Measurements from ENCODE around the gene CASP9. TPM values are rescaled to one million over a fixed set of nuclear protein-coding genes. Genes with fewer than 3 reads are reported as not detected.

The CASP9 gene
- total and polyA plus RNA-seq, 3 experiments from 2014 or later, result 9.2 to 9.8 (median 9.6) TPM

- no peak within 1 kb of the TSS for H3K27ac Mint-ChIP-seq
- DNase-seq, result no peak
- Histone ChIP-seq H3K9me3 (ENCODE audit: low read length) (no peaks in the 10 kb centered on the region), H3K36me3 (ENCODE audit: insufficient read depth, low read length) (no peaks in the 10 kb centered on the region), H3K4me1 (ENCODE audit: insufficient read depth, low read length) (no peaks in the 10 kb centered on the region), H3K27me3 (ENCODE audit: insufficient read depth, low read length, poor library complexity, severe bottlenecking) (no peaks in the 10 kb centered on the region), H3K27ac (ENCODE audit: low read depth, low read length) (no peak within 1 kb of the TSS), H3K4me3 (ENCODE audit: low read length) (no peak within 1 kb of the TSS)
- no peaks in the 10 kb centered on the region for H3K9me3 Mint-ChIP-seq
- CTCF ChIA-PET, result no interaction called here
- H3K4me3 Mint-ChIP-seq, result no peak within 1 kb of the TSS
- no peaks in the 10 kb centered on the region for H3K36me3 Mint-ChIP-seq
- POLR2A ChIA-PET, result no interaction called here
- no peaks in the 10 kb centered on the region for H3K4me1 Mint-ChIP-seq
- H3K27me3 Mint-ChIP-seq, result peaks cover 7 to 8% of the 10 kb centered on the region in 2 donors
Measured at GRCh38 chr1:15456313-15456954, 67.6 kb downstream of the CASP9 start, which contains the start of gene CELA2A. CELA2A (plus strand) TSS chr1:15456732; CDS start chr1:15456754, 22 bp downstream.

GRCh38 chr1:15455522-15455921 lies 68.5 kb downstream of the CASP9 start:
- CTCF ChIA-PET, result no interaction called here

GRCh38 chr1:15454256-15454655 lies 69.8 kb downstream of the CASP9 start:
- Mint-ChIP-seq H3K9me3 (no peaks in the 10 kb centered on the region), H3K36me3 (peaks cover 0 to 4% (median 0%) of the 10 kb centered on the region in 3 donors), H3K27ac (no peak overlapping the region), H3K4me1 (no peaks in the 10 kb centered on the region), H3K4me3 (no peak overlapping the region), H3K27me3 (peaks cover 5 to 15% of the 10 kb centered on the region in 2 donors)
- Histone ChIP-seq H3K9me3 (ENCODE audit: low read length) (no peaks in the 10 kb centered on the region), H3K4me1 (ENCODE audit: insufficient read depth, low read length) (no peaks in the 10 kb centered on the region), H3K4me3 (ENCODE audit: low read length) (no peak overlapping the region), H3K36me3 (ENCODE audit: insufficient read depth, low read length) (no peaks in the 10 kb centered on the region), H3K27ac (ENCODE audit: low read depth, low read length) (no peak overlapping the region), H3K27me3 (ENCODE audit: insufficient read depth, low read length, poor library complexity, severe bottlenecking) (no peaks in the 10 kb centered on the region)
- no peak for DNase-seq
- CTCF ChIA-PET, result no interaction called here
- POLR2A ChIA-PET, result no interaction called here

More at GRCh38 chr1:15455522-15455921, 68.5 kb downstream of the CASP9 start:
- Histone ChIP-seq H3K27me3 (ENCODE audit: insufficient read depth, low read length, poor library complexity, severe bottlenecking) (no peaks in the 10 kb centered on the region), H3K4me3 (ENCODE audit: low read length) (no peak overlapping the region), H3K9me3 (ENCODE audit: low read length) (no peaks in the 10 kb centered on the region), H3K36me3 (ENCODE audit: insufficient read depth, low read length) (no peaks in the 10 kb centered on the region), H3K27ac (ENCODE audit: low read depth, low read length) (no peak overlapping the region), H3K4me1 (ENCODE audit: insufficient read depth, low read length) (no peaks in the 10 kb centered on the region)
- Mint-ChIP-seq H3K27ac (peak overlapping the region in 1 of 8 donors; percentile 54), H3K27me3 (peaks cover 4 to 14% of the 10 kb centered on the region in 2 donors), H3K4me3 (no peak overlapping the region), H3K4me1 (no peaks in the 10 kb centered on the region), H3K36me3 (peaks cover 0 to 4% (median 0%) of the 10 kb centered on the region in 3 donors), H3K9me3 (no peaks in the 10 kb centered on the region)
- no peak for DNase-seq
- POLR2A ChIA-PET, result no interaction called here

GRCh38 chr1:15453734-15454133 lies 70.3 kb downstream of the CASP9 start:
- Histone ChIP-seq H3K27ac (ENCODE audit: low read depth, low read length) (no peak overlapping the region), H3K4me3 (ENCODE audit: low read length) (no peak overlapping the region), H3K27me3 (ENCODE audit: insufficient read depth, low read length, poor library complexity, severe bottlenecking) (no peaks in the 10 kb centered on the region), H3K36me3 (ENCODE audit: insufficient read depth, low read length) (no peaks in the 10 kb centered on the region), H3K9me3 (ENCODE audit: low read length) (no peaks in the 10 kb centered on the region), H3K4me1 (ENCODE audit: insufficient read depth, low read length) (no peaks in the 10 kb centered on the region)
- Mint-ChIP-seq H3K4me1 (no peaks in the 10 kb centered on the region), H3K9me3 (no peaks in the 10 kb centered on the region), H3K36me3 (peaks cover 0 to 4% (median 0%) of the 10 kb centered on the region in 3 donors), H3K27ac (no peak overlapping the region), H3K27me3 (peaks cover 8 to 19% of the 10 kb centered on the region in 2 donors), H3K4me3 (no peak overlapping the region)
- no peak for DNase-seq
- POLR2A ChIA-PET, result no interaction called here
- CTCF ChIA-PET, result no interaction called here

- no peak overlapping the region for H3K27ac ChIP-seq (ENCODE audit: low read depth, low read length)
- H3K4me1 ChIP-seq (ENCODE audit: insufficient read depth, low read length), result no peaks in the 10 kb centered on the region
- Mint-ChIP-seq H3K4me3 (no peak overlapping the region), H3K27me3 (peaks cover 8 to 19% of the 10 kb centered on the region in 2 donors), H3K36me3 (peaks cover 0 to 4% (median 0%) of the 10 kb centered on the region in 3 donors), H3K4me1 (no peaks in the 10 kb centered on the region), H3K9me3 (no peaks in the 10 kb centered on the region), H3K27ac (no peak overlapping the region)
- H3K4me3 ChIP-seq (ENCODE audit: low read length), result no peak overlapping the region
- DNase-seq, result no peak
- H3K9me3 ChIP-seq (ENCODE audit: low read length), result no peaks in the 10 kb centered on the region
- POLR2A ChIA-PET, result no interaction called here
- no peaks in the 10 kb centered on the region for H3K36me3 ChIP-seq (ENCODE audit: insufficient read depth, low read length)
- no peaks in the 10 kb centered on the region for H3K27me3 ChIP-seq (ENCODE audit: insufficient read depth, low read length, poor library complexity, severe bottlenecking)
- CTCF ChIA-PET, result no interaction called here
Measured at GRCh38 chr1:15452866-15453571, 71.0 kb downstream of the CASP9 start.

- no peak overlapping the region for H3K27ac ChIP-seq (ENCODE audit: low read depth, low read length)
- ChIA-PET POLR2A (no interaction called here), CTCF (no interaction called here)
- Mint-ChIP-seq H3K27ac (no peak overlapping the region), H3K27me3 (peaks cover 8 to 27% of the 10 kb centered on the region in 2 donors), H3K4me3 (no peak overlapping the region), H3K36me3 (peaks cover 0 to 4% (median 0%) of the 10 kb centered on the region in 3 donors), H3K9me3 (no peaks in the 10 kb centered on the region), H3K4me1 (no peaks in the 10 kb centered on the region)
- no peak for DNase-seq
- H3K9me3 ChIP-seq (ENCODE audit: low read length), result no peaks in the 10 kb centered on the region
- H3K27me3 ChIP-seq (ENCODE audit: insufficient read depth, low read length, poor library complexity, severe bottlenecking), result no peaks in the 10 kb centered on the region
- no peak overlapping the region for H3K4me3 ChIP-seq (ENCODE audit: low read length)
- H3K4me1 ChIP-seq (ENCODE audit: insufficient read depth, low read length), result no peaks in the 10 kb centered on the region
- H3K36me3 ChIP-seq (ENCODE audit: insufficient read depth, low read length), result no peaks in the 10 kb centered on the region
Measured at GRCh38 chr1:15452216-15452615, 71.8 kb downstream of the CASP9 start.

- no peaks in the 10 kb centered on the region for H3K4me1 ChIP-seq (ENCODE audit: insufficient read depth, low read length)
- H3K27me3 Mint-ChIP-seq, result peaks cover 9 to 30% of the 10 kb centered on the region in 2 donors
- ChIA-PET CTCF (no interaction called here), POLR2A (no interaction called here)
- H3K9me3 Mint-ChIP-seq, result no peaks in the 10 kb centered on the region
- no peaks in the 10 kb centered on the region for H3K27me3 ChIP-seq (ENCODE audit: insufficient read depth, low read length, poor library complexity, severe bottlenecking)
- no peaks in the 10 kb centered on the region for H3K9me3 ChIP-seq (ENCODE audit: low read length)
- no peak for DNase-seq
- no peak overlapping the region for H3K4me3 Mint-ChIP-seq
- H3K36me3 ChIP-seq (ENCODE audit: insufficient read depth, low read length), result no peaks in the 10 kb centered on the region
- no peaks in the 10 kb centered on the region for H3K4me1 Mint-ChIP-seq
- no peak overlapping the region for H3K27ac ChIP-seq (ENCODE audit: low read depth, low read length)
- H3K36me3 Mint-ChIP-seq, result peaks cover 0 to 4% (median 0%) of the 10 kb centered on the region in 3 donors
- no peak overlapping the region for H3K4me3 ChIP-seq (ENCODE audit: low read length)
- no peak overlapping the region for H3K27ac Mint-ChIP-seq
Measured at GRCh38 chr1:15451014-15451722, 72.8 kb downstream of the CASP9 start.

- POLR2A ChIA-PET, result no interaction called here
- no peaks in the 10 kb centered on the region for H3K27me3 ChIP-seq (ENCODE audit: insufficient read depth, low read length, poor library complexity, severe bottlenecking)
- no peaks in the 10 kb centered on the region for H3K4me1 ChIP-seq (ENCODE audit: insufficient read depth, low read length)
- peaks cover 0 to 4% (median 0%) of the 10 kb centered on the region in 3 donors for H3K36me3 Mint-ChIP-seq
- H3K27me3 Mint-ChIP-seq, result peaks cover 13 to 34% of the 10 kb centered on the region in 2 donors
- peaks cover 0 to 8% (median 2%) of the 10 kb centered on the region in 3 donors for H3K4me1 Mint-ChIP-seq
- H3K27ac ChIP-seq (ENCODE audit: low read depth, low read length), result no peak overlapping the region
- no peaks in the 10 kb centered on the region for H3K9me3 ChIP-seq (ENCODE audit: low read length)
- H3K4me3 ChIP-seq (ENCODE audit: low read length), result no peak overlapping the region
- no peak overlapping the region for H3K4me3 Mint-ChIP-seq
- H3K27ac Mint-ChIP-seq, result no peak overlapping the region
- no peak for DNase-seq
- no peaks in the 10 kb centered on the region for H3K36me3 ChIP-seq (ENCODE audit: insufficient read depth, low read length)
- CTCF ChIA-PET, result interaction anchor here (0.8 kb wide), 1 partner anchor 133 kb away, joined by 3 read pairs; no protein-coding TSS in a partner anchor
- no peaks in the 10 kb centered on the region for H3K9me3 Mint-ChIP-seq
Measured at GRCh38 chr1:15449567-15449966, 74.4 kb downstream of the CASP9 start.

All from CD8-positive, alpha-beta memory T cell (primary cell).